Measurements from ENCODE around the gene KPNA1.

Gene KPNA1

DNA sequence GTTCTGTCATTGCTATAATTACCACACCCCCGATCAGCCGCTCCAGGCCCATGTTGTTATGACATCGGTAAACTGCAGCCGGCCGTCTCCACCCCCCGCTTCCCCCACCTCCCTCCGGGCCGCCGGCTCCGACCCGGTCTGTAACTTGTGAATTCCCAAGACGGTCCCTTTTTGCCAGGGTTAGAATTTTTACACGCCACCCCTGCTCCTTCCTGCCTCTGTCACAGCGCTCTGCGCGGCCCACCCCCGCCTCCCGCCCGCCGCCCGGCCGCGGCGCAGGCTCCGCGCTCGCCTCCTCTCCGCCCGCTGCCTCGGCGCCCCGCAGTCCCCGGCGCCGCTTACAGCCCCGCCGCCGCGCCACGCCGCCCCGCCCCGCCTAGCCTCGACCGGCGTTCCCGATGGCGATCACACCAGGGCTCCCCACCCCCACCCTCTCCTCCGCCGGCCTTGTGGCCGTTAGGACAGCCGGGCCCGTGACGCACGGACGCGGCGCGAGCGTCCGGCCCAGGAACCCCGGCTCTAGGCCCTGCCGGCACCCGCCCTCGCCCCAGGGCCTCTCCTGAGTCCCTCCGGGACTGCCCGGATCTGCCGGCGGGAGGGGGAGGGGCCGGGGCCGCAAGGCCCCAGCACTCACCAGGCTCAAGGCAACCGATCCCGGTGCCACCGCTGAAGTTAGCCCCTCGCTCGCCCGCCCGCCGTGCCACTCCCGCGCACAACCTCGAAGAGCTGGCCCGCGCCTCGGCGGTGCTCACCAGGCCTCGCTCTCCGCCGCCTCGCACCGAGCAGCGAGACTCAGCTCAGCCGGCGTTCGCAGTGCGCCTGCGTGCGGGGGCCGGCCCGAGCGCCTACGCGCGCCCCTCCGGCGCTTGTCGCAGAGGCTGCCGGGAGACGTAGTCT is at the start of gene KPNA1:
TSS of gene KPNA1 (minus strand) at position 817 of the 897 bp plus-strand sequence. CDS start 18,374 bp downstream, outside the sequence.
- peak; percentile 94 for DNase-seq (ENCODE audit: low spot score)

DNA sequence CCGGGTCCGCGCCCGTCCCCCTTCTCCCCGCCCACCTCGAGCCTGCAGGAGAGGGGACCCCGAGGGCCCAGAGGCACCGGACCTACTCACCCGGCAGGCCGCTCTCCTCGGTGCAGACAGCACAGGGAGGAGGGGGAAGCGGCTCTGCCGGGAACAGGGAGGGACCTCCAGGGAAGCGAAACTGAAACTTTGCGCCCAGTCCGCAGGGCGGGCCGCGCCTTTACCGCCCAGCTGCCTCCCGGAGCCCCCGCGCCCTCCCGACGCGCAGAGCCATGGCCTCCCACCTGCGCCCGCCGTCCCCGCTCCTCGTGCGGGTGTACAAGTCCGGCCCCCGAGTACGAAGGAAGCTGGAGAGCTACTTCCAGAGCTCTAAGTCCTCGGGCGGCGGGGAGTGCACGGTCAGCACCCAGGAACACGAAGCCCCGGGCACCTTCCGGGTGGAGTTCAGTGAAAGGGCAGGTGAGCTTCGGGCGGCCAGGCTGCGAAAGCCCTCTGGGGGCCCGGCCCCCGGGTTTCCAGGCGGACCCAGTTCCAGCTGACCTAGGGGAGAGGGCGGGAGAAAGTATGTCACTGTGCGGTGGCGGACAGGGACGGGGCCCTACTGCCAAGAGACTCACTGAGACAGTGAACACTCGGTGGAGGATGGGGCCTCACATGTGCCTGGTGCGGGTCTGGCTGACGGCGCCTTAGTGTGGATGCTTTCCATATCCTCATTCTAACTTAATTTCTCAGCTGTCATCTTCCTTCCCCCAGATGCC is 49.6 kb upstream of the KPNA1 start, which contains the start of the genes DTX3L and PARP9:
TSS of gene DTX3L (plus strand) at position 184 of the 758 bp plus-strand sequence. CDS start at position 273, 89 bp downstream.
TSS of gene PARP9 (minus strand) at position 146 of the 758 bp plus-strand sequence. CDS start 4,680 bp downstream, outside the sequence.
- peak; percentile 87 for DNase-seq (ENCODE audit: low spot score)

- DNase-seq (ENCODE audit: low spot score): no peak
Observed at GRCh38 chr3:122563717-122564025, 48.9 kb upstream of the KPNA1 start.

DNA sequence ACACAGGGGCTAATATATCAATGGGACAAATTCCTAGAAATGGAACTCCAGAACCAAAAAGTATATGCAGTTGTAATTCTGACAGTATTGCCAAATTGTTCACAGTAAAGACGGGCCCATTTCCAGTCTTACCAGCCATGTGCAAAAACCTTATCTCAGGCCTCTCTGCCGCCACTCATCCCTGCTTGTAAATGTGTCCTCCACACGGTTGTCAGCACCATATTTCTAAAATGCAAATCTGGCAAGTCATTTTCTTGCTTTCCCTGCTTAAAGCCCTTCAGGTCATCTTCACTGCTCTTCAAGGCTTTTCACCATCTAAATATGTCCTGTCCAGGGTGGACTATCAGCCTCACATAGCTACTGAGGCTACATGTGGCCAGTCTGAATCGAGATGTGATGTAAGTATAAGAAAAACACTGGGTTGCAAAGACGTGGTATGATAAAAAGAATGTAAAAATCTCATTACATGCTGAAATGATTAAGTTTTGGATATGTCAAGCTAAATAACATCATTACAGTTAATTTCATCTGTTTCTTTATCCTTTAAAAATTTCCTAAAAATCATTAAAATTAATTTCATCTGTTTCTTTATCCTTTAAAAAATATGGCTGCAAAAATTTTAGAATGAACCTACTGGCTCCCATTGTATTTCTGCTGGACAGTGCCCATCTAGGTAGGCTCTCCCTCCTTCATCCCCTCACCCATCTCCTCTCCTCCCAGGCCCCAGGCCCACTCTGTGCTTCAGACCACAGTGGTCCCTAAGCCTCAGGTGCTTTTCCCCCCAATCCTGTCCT is 48.4 kb upstream of the KPNA1 start:
- no peak for DNase-seq (ENCODE audit: low spot score)

DNA sequence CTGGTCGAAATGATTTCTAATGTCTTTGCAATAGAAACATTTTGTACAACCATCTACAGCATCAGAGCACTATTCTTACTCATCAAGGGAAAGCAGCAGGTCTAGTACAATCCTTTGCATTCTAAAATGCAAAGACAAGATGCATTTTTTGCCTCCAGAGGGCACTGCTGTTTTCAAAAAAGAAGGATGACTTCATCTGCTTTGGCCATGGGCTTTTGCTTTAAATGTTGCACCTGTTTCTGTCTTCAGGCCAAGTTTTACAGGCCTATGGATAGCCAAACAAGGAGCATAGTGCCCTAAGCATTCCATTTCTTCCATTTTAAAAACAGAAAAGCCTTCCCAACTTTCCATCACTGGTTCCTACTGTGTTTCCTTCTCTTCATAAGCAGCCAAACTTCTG is 45.9 kb upstream of the KPNA1 start:
- peak; percentile 69 for DNase-seq (ENCODE audit: low spot score)

DNA sequence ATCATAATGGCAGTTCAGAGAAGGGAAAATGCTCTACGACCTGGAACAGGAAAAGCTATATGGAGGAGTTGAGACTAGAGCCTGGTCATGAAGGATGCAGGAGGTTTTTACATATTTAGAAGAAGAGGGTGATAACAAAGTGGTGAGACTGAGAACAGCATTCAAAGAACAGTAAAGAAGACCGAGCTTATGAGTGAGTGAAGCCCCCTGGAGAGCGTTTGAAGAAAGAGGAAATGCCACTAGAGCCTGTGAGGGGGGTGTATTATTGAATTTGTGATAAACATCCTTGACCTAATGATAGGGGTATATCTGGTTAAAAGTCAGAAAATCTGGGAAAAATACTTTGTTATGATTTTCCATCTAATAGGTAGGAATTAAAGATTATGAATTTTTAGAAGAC is 45.2 kb upstream of the KPNA1 start:
- DNase-seq (ENCODE audit: low spot score): no peak

GRCh38 chr3:122558605-122559004 is 43.9 kb upstream of the KPNA1 start:
- DNase-seq (ENCODE audit: low spot score): no peak

DNA sequence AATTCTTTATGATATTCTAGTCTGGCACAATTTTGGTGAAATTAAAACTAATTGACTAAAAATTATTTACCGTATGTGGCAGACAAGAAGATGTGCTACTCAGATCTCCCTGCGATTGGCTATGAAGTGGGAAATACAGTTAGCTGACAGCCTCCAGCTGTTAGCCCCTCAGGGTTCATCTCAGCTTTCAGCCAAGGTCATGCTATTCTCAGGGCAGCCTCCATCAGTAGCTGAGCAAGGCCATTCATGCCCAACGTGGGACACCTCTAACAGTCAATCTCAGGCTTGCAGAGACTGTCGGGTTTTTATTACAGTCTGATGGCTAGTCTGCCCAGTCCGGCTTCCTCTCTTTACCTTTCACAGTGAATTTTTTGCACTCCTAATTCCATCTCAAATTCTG is 42.6 kb upstream of the KPNA1 start:
- DNase-seq (ENCODE audit: low spot score): no peak

DNA sequence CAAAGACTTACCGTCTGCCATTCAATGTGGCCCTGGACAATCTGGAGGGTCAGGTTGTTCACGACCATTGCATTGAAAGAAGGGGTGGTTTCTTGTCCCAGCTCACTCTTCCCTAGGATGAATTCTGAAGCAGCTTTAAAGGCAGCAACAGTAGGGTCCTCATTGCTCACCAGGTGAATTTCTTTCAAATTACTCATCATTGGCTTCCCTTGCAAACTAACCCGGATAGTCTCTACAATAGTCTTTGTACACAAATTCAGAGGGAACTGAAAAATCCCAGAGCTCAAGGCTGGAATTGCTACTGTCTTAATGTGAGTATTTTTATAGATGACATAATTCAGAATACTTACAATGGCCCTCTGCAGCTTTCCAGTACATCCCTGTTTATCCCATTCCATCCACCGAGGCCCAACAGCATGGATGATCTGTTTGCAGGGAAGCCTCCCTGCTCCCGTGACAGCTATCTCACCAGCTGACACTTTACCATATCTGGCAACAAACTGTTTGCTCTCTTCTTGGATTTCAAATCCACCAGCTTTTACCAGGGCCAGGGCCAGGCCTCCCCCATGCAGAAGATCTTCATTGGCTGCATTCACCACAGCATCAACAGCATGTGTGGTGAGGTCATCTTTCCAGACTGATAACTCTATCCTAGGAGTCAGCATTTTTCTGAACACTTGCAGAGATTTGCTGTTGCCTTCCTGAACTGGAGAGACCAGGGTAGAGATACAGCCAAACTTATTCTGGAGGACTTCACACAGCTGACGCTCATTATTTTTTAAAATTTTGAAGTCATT is 40.7 kb upstream of the KPNA1 start:
- no peak for DNase-seq (ENCODE audit: low spot score)

DNA sequence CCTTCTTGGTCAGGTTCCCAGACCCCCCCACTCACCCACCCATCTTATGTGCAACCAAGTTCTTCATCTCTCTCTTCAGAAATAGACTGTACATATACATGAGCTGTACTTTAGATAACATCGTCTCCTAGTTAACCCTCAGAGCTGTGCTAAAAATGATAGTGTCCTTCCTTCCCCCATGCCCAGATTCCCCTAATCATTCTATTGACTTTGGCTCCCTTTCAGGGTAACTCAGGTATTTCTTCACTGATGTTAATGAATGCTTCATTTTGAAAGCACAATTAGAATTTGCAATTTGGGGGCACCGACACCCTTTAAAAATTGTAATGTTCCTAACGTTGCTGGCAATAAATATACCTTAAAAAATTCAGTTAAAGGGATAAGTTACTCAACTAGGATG is 38.4 kb upstream of the KPNA1 start:
- no peak for DNase-seq (ENCODE audit: low spot score)

- no peak for DNase-seq (ENCODE audit: low spot score)
Observed at GRCh38 chr3:122548619-122549018, 33.9 kb upstream of the KPNA1 start.

DNA sequence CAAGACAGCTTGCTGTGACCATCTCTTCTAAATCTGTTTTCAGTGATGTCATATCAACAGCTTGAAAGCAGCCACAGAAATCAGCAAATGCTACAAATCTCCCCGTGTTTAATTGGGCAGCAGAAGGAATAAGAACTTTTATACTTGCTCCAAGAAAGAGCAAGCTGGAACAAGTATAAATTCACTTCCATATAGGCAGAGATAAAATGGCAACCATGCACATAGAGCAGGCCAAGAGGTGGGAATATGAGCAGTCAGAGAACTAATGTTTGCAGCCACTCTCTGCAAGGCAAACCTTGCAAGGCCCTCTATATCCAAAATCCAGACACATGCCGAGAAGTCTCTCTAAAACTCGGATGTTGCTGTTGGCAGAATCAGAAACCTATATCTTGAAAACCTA is 33.3 kb upstream of the KPNA1 start:
- no peak for DNase-seq (ENCODE audit: low spot score)

DNA sequence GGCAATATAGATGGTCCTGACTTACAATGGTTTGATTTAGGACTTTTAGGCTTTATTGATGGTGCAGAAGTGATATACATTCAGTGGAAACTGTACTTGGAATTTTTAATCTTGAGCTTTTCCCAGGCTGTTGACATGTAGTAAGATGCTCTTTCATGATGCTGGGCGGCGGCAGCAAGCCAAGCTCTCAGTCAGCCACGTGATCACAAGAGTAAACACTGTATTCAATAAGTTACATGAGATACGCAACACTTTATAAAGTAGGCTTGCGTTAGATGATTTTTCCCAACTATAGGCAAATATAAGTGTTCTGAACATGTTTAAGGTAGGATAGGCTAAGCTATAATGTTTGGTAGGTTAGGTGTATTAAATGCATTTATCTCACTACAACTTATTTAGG is 31.4 kb upstream of the KPNA1 start:
- no peak for DNase-seq (ENCODE audit: low spot score)

DNA sequence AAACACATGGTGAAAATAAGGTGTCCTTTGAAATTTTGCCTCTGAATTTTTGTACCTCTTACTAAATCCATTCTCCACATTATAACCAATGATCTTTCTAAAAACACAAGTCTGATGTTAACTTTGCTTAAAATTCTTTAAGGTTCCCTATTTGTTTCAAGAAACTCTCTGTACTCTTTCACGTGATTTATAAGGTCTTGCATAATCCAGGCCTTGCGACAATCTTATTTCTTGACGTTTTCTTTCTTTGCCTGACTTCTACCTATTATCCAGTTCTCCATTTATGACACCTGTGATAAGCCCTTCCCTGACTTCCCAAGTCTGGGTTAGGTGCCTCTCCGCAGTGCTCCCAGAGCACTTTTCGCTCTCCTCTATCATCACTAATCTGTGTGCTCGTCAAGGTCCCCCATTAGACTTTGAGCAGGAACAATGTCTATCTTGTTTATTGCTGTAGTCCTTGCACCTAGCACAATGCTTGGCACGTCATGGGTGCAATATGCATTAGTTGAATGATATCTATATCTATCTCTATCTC is 24.3 kb upstream of the KPNA1 start:
- DNase-seq (ENCODE audit: low spot score): no peak

DNA sequence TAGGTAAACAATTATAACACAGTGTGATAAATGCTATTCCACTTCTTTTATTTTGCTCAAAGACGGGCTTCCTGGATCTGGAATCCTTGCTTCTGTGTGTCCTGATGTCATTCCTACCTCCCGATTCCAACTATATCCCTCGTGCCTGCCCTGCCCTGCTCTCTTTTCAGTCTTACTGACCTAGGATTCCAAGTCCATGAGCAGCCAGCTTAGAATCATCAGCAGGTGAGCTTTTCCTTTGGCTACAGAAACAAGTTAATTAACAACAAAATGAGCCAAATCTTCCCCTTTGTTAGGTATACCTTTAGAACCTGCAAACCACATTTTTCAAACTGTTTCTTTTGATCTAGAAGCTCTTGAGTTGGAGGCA is 21.9 kb upstream of the KPNA1 start:
- DNase-seq (ENCODE audit: low spot score): no peak

GRCh38 chr3:122535964-122536631 is 21.4 kb upstream of the KPNA1 start:
- no peak for DNase-seq (ENCODE audit: low spot score)

- no peak for DNase-seq (ENCODE audit: low spot score)
Observed at GRCh38 chr3:122533931-122534334, 19.2 kb upstream of the KPNA1 start.

GRCh38 chr3:122533480-122533879 is 18.7 kb upstream of the KPNA1 start:
- no peak for DNase-seq (ENCODE audit: low spot score)

DNA sequence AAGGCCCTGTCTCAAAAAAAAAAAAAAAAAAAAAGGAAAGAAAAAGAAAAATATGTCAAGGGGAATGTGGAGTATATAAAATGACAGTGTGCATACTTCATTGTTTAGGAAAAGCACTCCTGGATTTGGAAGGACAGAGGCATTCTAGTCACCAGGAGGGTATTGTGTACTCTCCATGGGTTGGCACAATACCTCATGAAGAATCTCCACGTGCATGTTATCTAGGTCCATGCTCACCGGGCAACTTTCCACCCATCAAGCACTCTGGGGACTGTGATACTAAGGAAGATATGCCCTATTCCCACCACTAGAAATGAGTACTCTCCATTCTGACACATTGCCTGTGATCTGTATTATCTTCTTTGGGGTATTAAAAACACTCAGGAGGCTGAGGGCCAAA is 15.4 kb upstream of the KPNA1 start:
- DNase-seq (ENCODE audit: low spot score): no peak

- no peak for DNase-seq (ENCODE audit: low spot score)
Observed at GRCh38 chr3:122523317-122523716, 8.6 kb upstream of the KPNA1 start.

GRCh38 chr3:122520861-122521260 is 6.1 kb upstream of the KPNA1 start:
- DNase-seq (ENCODE audit: low spot score): no peak

All from germinal center (tissue), 1 donor.